Measurements from ENCODE around the gene LDHB.
"Not testable (repeated sequence)": the region's sequence is repeated elsewhere in the genome, so short reads cannot be mapped to it uniquely, and the experiment has no call there.

The LDHB gene

DNA sequence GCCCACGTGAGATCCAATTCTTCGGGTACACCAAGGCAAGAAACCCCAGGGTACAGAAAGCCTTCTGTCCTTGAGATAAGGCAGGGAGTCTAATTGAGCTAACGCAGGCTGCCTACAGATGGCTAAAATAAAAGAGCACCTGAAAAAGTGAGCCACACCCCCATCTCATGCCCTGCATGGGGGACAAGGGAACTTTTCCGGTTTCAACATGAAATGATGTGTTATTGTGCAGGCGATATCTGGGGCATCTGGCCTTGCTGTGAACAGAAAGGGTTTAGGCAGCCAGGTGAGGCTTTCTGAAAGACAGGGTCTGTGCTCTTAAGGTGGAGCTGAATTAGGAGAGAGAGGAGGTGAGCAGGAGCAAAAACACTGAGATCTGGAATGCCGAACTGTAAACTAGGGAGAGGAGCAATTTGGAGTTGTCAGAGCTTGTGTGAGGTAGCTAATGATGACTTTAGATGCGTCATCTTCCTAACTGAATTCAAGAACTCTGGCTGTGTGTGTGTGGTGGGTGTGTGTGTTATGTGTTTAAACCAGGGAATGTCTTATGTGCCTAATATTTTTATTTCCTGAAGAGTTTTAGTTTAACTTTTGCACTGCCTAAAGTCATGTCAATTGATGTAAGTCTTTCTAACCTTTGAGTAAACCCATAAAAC lies 20.1 kb upstream of the LDHB start:
- H3K4me3 ChIP-seq (ENCODE audit: low read depth, low read length): no peak overlapping the region
- H3K27ac ChIP-seq: no peak overlapping the region
- H3K27me3 ChIP-seq (ENCODE audit: insufficient read depth, low read depth, severe bottlenecking): no peaks in the 10 kb centered on the region
- TF ChIP-seq, protein P1, sequence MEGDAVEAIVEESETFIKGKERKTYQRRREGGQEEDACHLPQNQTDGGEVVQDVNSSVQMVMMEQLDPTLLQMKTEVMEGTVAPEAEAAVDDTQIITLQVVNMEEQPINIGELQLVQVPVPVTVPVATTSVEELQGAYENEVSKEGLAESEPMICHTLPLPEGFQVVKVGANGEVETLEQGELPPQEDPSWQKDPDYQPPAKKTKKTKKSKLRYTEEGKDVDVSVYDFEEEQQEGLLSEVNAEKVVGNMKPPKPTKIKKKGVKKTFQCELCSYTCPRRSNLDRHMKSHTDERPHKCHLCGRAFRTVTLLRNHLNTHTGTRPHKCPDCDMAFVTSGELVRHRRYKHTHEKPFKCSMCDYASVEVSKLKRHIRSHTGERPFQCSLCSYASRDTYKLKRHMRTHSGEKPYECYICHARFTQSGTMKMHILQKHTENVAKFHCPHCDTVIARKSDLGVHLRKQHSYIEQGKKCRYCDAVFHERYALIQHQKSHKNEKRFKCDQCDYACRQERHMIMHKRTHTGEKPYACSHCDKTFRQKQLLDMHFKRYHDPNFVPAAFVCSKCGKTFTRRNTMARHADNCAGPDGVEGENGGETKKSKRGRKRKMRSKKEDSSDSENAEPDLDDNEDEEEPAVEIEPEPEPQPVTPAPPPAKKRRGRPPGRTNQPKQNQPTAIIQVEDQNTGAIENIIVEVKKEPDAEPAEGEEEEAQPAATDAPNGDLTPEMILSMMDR (IDR thresholded peaks at IDR 0.05; ENCODE audit: low read depth, low read length): no peak
- H3K36me3 ChIP-seq: no peaks in the 10 kb centered on the region
- no peaks in the 10 kb centered on the region for H3K9me3 ChIP-seq (ENCODE audit: severe bottlenecking)
- DNase-seq: no peak

DNA sequence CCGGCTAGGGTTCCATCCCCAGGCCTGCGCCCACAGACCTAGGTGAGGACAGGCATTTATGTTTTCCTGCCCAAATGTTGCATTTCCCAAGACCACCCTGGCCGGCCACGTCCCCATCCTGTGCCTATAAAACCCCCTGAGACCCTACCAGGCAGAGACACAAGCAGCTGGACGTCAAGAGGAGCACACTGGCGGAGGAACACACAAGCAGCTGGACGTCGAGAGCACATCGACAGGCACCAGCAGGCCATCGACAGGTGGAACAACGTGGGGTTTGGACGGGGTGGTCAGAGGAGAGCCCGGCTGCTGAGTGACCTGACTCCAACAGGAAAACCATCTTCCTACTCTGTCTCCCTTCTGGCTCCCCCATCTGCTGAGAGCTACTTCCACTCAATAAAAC lies 19.6 kb upstream of the LDHB start:
- no peak overlapping the region for H3K27ac ChIP-seq
- H3K27me3 ChIP-seq (ENCODE audit: insufficient read depth, low read depth, severe bottlenecking): no peaks in the 10 kb centered on the region
- H3K9me3 ChIP-seq (ENCODE audit: severe bottlenecking): no peaks in the 10 kb centered on the region
- no peaks in the 10 kb centered on the region for H3K36me3 ChIP-seq
- DNase-seq: no peak
- TF ChIP-seq, protein P1 (IDR thresholded peaks at IDR 0.05; ENCODE audit: low read depth, low read length): no peak
- H3K4me3 ChIP-seq (ENCODE audit: low read depth, low read length): no peak overlapping the region

DNA sequence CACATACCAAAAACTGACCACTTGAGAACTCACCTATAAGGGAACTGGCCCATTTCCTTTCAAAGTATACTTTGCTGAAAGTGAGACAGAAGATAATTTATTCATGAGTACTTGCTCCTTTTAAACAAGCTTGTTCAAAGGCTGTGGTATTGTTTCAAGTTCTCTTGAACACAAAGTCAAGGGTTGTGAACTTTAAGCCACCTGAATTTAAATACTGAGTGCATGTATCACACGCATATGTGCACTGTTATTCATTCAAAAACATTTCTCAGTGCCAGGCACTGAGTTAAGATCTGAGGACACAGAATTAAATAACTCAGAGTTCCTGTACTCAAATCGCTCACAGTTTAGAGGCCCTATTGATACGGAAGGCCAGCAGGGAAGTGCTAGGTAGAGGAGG lies 19.1 kb upstream of the LDHB start:
- Histone ChIP-seq H3K27me3 (ENCODE audit: insufficient read depth, low read depth, severe bottlenecking) (no peaks in the 10 kb centered on the region), H3K9me3 (ENCODE audit: severe bottlenecking) (no peaks in the 10 kb centered on the region), H3K27ac (no peak overlapping the region), H3K36me3 (no peaks in the 10 kb centered on the region), H3K4me3 (ENCODE audit: low read depth, low read length) (no peak overlapping the region)
- DNase-seq: no peak
- TF ChIP-seq, protein P1 (IDR thresholded peaks at IDR 0.05; ENCODE audit: low read depth, low read length): no peak

DNA sequence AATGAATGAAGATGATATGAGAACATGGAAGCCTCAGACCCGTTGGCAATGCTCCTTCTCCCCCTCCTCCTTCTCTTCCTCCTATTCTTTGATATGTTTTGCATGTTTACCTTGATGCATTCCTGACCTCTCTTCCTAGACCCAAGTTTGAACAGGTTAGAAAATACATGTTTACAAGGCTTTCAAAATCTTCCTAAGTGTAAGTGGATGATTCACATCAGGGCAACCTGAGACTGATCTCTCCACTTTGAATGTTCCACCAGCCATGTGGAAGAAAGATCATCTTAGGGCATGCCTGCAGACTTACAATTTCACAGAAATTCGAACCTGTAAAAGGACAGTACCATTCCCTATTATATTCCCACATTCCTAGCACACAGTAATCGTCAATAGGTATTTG lies 18.0 kb upstream of the LDHB start:
- H3K27ac ChIP-seq: no peak overlapping the region
- no peak for DNase-seq
- TF ChIP-seq, protein P1 (IDR thresholded peaks at IDR 0.05; ENCODE audit: low read depth, low read length): no peak
- no peaks in the 10 kb centered on the region for H3K9me3 ChIP-seq (ENCODE audit: severe bottlenecking)
- no peak overlapping the region for H3K4me3 ChIP-seq (ENCODE audit: low read depth, low read length)
- H3K36me3 ChIP-seq: no peaks in the 10 kb centered on the region
- no peaks in the 10 kb centered on the region for H3K27me3 ChIP-seq (ENCODE audit: insufficient read depth, low read depth, severe bottlenecking)

DNA sequence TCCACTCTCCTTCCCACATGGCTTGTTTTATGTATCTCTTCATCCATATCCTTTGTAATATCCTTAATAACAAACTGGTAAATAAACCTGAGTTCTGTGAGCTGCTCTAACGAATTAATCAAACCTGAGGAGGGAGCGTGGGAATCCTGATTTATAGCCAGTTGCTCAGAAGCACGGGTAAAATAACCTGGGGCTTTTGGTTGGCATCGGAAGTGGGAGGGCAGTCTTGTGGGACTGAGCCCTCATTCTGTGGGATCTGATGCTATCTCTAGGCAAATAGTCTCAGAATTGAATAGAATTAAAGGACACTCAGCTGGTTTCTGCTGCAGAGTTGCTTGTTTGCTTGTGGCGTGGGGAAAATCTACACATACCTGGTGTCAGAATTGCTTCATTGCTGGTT lies 17.5 kb upstream of the LDHB start:
- TF ChIP-seq, protein P1 (IDR thresholded peaks at IDR 0.05; ENCODE audit: low read depth, low read length): no peak
- Histone ChIP-seq H3K27me3 (ENCODE audit: insufficient read depth, low read depth, severe bottlenecking) (no peaks in the 10 kb centered on the region), H3K27ac (no peak overlapping the region), H3K36me3 (no peaks in the 10 kb centered on the region), H3K4me3 (ENCODE audit: low read depth, low read length) (no peak overlapping the region), H3K9me3 (ENCODE audit: severe bottlenecking) (no peaks in the 10 kb centered on the region)
- DNase-seq: no peak

DNA sequence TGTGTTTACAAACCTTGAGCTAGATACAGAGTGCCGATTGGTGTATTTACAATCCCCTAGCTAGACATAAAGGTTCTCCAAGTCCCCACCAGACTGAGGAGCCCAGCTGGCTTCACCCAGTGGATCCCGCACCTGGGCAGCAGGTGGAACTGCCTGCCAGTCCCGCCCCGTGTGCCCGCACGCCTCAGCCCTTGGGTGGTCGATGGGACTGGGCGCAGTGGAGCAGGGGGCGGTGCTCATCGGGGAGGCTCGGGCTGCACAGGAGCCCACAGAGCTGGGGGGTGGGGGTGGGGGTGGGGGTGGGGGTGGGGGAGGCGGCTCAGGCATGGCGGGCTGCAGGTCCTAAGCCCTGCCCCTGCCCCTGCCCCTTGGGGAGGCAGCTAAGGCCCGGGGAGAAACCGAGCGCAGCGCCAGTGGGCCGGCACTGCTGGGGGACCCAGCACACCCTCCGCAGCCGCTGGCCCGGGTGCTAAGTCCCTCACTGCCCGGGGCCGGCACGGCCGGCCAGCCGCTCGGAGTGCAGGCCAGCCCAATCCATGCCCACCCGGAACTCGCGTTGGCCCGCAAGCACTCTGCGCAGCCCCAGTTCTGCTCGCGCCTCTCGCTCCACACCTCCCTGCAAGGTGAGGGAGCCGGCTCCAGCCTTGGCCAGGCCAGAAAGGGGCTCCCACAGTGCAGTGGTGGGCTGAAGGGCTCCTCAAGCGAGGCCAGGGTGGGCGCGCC lies 16.3 kb upstream of the LDHB start:
- H3K36me3 ChIP-seq; H3K9me3 ChIP-seq (ENCODE audit: severe bottlenecking); H3K27ac ChIP-seq; DNase-seq; H3K27me3 ChIP-seq (ENCODE audit: insufficient read depth, low read depth, severe bottlenecking); H3K4me3 ChIP-seq (ENCODE audit: low read depth, low read length): not testable (repeated sequence)

Data from WERI-Rb-1 (cell line).